ENCODE results near the gene NLGN2.

The NLGN2 gene

DNA sequence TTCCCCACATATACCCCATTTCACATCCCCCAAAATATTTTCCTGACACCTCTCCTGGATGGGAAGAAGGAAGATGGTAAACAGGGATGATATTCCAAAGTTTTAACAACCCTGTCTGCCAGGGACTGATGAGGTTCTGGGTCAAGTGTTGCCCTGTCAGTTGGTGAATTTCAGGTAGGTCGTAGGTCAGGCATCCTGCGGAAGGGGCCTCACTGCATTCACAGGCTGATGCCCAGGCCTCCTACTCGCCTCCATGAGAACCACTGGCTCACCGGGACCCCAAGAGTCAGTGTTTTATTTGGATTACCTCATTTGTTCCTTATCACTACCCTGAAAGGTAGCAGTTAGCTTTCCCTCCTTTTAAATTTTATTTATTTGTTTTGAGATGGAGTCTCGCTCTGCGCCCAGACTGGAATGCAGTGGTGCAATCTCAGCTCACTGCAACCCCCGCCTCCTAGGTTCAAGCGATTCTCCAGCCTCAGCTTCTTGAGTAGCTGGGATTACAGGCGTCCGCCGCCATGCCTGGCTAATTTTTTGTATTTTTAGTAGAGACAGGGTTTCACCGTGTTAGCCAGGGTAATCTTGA, 61.3 kb downstream of the NLGN2 start:
- no peak overlapping the region for H2AK5ac ChIP-seq (ENCODE audit: low read length)
- WGBS (ENCODE audit: extremely low coverage, insufficient coverage, low lambda C conversion rate) = no CpG with 5 or more reads among the region's 12 CpGs
- no peak overlapping the region for H2BK120ac ChIP-seq (ENCODE audit: low read depth, low read length)
- H2BK15ac ChIP-seq (replicated peaks; ENCODE audit: low read depth) = no peak overlapping the region
- H4K8ac ChIP-seq (ENCODE audit: low read depth, low read length) = no peak overlapping the region
- H3K4me3 ChIP-seq (ENCODE audit: low read length) = no peak overlapping the region
- no peaks in the 10 kb centered on the region for H3K4me1 ChIP-seq (ENCODE audit: control insufficient read depth, low read depth, low read length)
- no peak overlapping the region for H2BK5ac ChIP-seq (ENCODE audit: low read length)
- H4K5ac ChIP-seq (ENCODE audit: low read length) = no peak overlapping the region
- no peak overlapping the region for H3K9ac ChIP-seq (ENCODE audit: low read length)
- H3K23ac ChIP-seq (ENCODE audit: low read length) = no peak overlapping the region
- no peak for DNase-seq
- no peaks in the 10 kb centered on the region for H3K27me3 ChIP-seq (ENCODE audit: insufficient read depth, low read length, poor library complexity)
- peaks cover 5% of the 10 kb centered on the region for H3K79me1 ChIP-seq (ENCODE audit: low read length)
- no peaks in the 10 kb centered on the region for H3K79me2 ChIP-seq (ENCODE audit: control insufficient read depth, insufficient read depth, low read length)
- no peak overlapping the region for H3K4ac ChIP-seq (ENCODE audit: low read depth, low read length)
- no peak overlapping the region for H3K4me2 ChIP-seq (ENCODE audit: low read length)
- no peak overlapping the region for H3K27ac ChIP-seq (ENCODE audit: low read depth, low read length)
- H3K56ac ChIP-seq (ENCODE audit: low read length) = no peak overlapping the region
- no peak overlapping the region for H3K18ac ChIP-seq (ENCODE audit: low read length)
- peaks cover 3% of the 10 kb centered on the region for H3K36me3 ChIP-seq (ENCODE audit: control insufficient read depth, insufficient read depth, low read length)
